Sigmoid colon (tissue), 7 donors: ENCODE data around the gene NMBR. TPM values are rescaled to one million over a fixed set of nuclear protein-coding genes. Genes with fewer than 3 reads are reported as not detected.

Source experiments
- DNase-seq: peaks from one replicate; pipeline ENCODE4 v3.0.0-alpha.2; 2019
- H3K27ac ChIP-seq, 4 donors: fragments of 200-600 bp; sonication (generic); one replicate each; pipeline ENCODE4 v1.5.1; 2016 to 2019; ENCODE audit warnings: mild to moderate bottlenecking in 1 of 4
- H3K27me3 ChIP-seq, 3 donors: fragments of 200-600 bp; sonication (generic); one replicate each; pipeline ENCODE4 v1.5.1; 2019; ENCODE audit warnings: mild to moderate bottlenecking in 1 of 3
- H3K36me3 ChIP-seq, 4 donors: fragments of 200-600 bp; sonication (generic); one replicate each; pipeline ENCODE4 v1.5.1; 2016 to 2019
- H3K4me1 ChIP-seq, 4 donors: fragments of 200-600 bp; sonication (generic); one replicate each; pipeline ENCODE4 v1.5.1; 2017 to 2019
- H3K4me3 ChIP-seq, 4 donors: fragments of 200-600 bp; sonication (generic); one replicate each; pipeline ENCODE4 v1.5.1; 2017 to 2019; ENCODE audit warnings: mild to moderate bottlenecking in 2 of 4, moderate library complexity in 1 of 4
- H3K9me3 ChIP-seq, 4 donors: fragments of 200-600 bp in 3 of 4; sonication (generic) in 3 of 4; one replicate each; pipeline versions ENCODE4 v1.5.1 to v1.6.1; 2013 to 2019
- EP300 ChIP-seq, 4 donors: sonication (generic); formaldehyde crosslinking; IDR thresholded peaks; one replicate each; pipeline ENCODE4 v1.6.1; 2017; ENCODE audit warnings: antibody characterized with exemption in 4 of 4
- POLR2A ChIP-seq, 2 donors: fragments of 450-650 bp; IDR thresholded peaks; one replicate each; pipeline ENCODE4 v1.6.1; 2016; ENCODE audit warnings: antibody characterized with exemption in 2 of 2, mild to moderate bottlenecking in 2 of 2, moderate library complexity in 2 of 2
- POLR2AphosphoS5 ChIP-seq, 4 donors: sonication (generic); formaldehyde crosslinking; IDR thresholded peaks; one replicate each; pipeline ENCODE4 v1.6.1; 2017; ENCODE audit warnings: antibody characterized with exemption in 4 of 4
- WGBS, 2 donors: extraction: QIAGEN DNeasy Blood & Tissue Kit; methylation state at CpG; one replicate each; pipeline ENCODE4 v1.1.7; 2013; 5-methylcytosine and 5-hydroxymethylcytosine counted together
- intact Hi-C: fragments of 100-400 bp; cut with DNase I; formaldehyde crosslinking; loops from one replicate; pipeline ENCODE4 v1.15.1; 2023
- polyA plus RNA-seq, 3 donors: library from polyadenylated mRNA; stranded (reverse); fragments of 200-250 nt; gene quantifications; one replicate each; pipeline ENCODE4 v1.2.3, GENCODE V29; 2013
- total RNA-seq, 4 donors: library from RNA; depleted of rRNA; stranded (reverse); fragments of >200 nt; gene quantifications; one replicate each; pipeline ENCODE4 v1.1.0, GENCODE V29; 2016
- TF ChIP-seq, protein P1 (sequence below), 4 experiments: fragments of 450-650 bp in 3 of 4; fragments of 200-600 bp in 1 of 4; IDR thresholded peaks; one replicate each; pipeline ENCODE4 v1.5.1; 2016 to 2019; ENCODE audit warnings: antibody characterized with exemption in 4 of 4, mild to moderate bottlenecking in 3 of 4, moderate library complexity in 2 of 4
- donor health status: healthy with polysubstance abuse.
- donor health status: Bipolar disorder and iron deficiency.
- donor health status: healthy.

The NMBR gene
- total and polyA plus RNA-seq, 7 donors: not detected

DNA sequence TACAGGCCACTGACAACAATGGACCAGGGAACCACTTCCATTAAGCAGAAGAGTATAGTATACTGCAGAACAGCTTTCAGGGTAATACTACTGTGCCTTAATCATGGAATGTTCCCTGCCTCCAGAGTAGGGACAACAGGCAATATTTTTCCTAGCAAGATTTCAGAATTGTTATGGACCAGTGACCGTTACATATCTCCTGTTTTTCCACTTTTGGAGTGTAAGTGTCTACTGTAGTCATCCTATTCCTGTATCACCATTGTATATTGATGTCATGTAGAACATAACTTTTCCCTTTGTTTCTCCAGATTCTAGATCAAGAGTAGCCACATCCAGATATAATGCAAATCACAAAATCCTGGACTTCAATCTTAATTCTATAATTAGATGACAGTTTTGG is 16.1 kb downstream of the NMBR start:
- no peak for TF ChIP-seq EP300 (IDR thresholded peaks at IDR 0.05)
- TF ChIP-seq, protein P1, sequence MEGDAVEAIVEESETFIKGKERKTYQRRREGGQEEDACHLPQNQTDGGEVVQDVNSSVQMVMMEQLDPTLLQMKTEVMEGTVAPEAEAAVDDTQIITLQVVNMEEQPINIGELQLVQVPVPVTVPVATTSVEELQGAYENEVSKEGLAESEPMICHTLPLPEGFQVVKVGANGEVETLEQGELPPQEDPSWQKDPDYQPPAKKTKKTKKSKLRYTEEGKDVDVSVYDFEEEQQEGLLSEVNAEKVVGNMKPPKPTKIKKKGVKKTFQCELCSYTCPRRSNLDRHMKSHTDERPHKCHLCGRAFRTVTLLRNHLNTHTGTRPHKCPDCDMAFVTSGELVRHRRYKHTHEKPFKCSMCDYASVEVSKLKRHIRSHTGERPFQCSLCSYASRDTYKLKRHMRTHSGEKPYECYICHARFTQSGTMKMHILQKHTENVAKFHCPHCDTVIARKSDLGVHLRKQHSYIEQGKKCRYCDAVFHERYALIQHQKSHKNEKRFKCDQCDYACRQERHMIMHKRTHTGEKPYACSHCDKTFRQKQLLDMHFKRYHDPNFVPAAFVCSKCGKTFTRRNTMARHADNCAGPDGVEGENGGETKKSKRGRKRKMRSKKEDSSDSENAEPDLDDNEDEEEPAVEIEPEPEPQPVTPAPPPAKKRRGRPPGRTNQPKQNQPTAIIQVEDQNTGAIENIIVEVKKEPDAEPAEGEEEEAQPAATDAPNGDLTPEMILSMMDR (IDR thresholded peaks at IDR 0.05): no peak
- Histone ChIP-seq H3K4me3 (no peak overlapping the region), H3K27me3 (no peaks in the 10 kb centered on the region)

DNA sequence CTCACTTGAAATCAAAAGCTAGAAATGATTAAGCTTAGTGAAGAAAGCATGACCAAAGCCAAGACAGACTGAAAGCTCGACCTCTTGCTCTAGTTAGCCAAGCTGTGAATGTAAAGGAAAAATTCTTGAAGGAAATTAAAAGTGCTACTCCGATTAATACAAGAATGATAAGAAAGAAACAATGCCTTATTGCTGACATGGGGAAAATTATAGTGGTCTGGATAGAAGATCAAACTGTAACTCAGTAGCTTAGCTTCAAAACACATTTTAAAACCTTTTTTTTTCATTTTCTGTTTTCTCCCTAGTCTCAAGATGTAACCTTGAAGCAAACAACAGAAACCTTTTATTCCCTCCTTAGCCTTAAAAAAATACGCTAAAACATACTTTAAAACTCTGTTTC is 25.6 kb downstream of the NMBR start:
- H3K27ac ChIP-seq: no peak overlapping the region
- 61 to 83% methylated on average over 3 of the region's 3 CpGs for WGBS, 2 donors
- intact Hi-C loops: no loop called here
- TF ChIP-seq EP300 (IDR thresholded peaks at IDR 0.05) (no peak), POLR2A (IDR thresholded peaks at IDR 0.05) (no peak), POLR2AphosphoS5 (IDR thresholded peaks at IDR 0.05) (no peak)
- TF ChIP-seq, protein P1 (IDR thresholded peaks at IDR 0.05): no peak
- H3K4me3 ChIP-seq: no peak overlapping the region
- H3K27me3 ChIP-seq: no peaks in the 10 kb centered on the region
- H3K36me3 ChIP-seq: no peaks in the 10 kb centered on the region
- DNase-seq: no peak
- H3K4me1 ChIP-seq: no peaks in the 10 kb centered on the region
- H3K9me3 ChIP-seq: no peaks in the 10 kb centered on the region

More for the DNA sequence above, 16.1 kb downstream of the NMBR start:
- no peaks in the 10 kb centered on the region for H3K36me3 ChIP-seq
- intact Hi-C loops: no loop called here
- no peaks in the 10 kb centered on the region for H3K9me3 ChIP-seq
- no peak overlapping the region for H3K27ac ChIP-seq
- 89 to 93% methylated on average over 1 of the region's 1 CpG for WGBS, 2 donors
- H3K4me1 ChIP-seq: no peaks in the 10 kb centered on the region
- no peak for DNase-seq

- intact Hi-C loops: no loop called here
- Histone ChIP-seq H3K27me3 (no peaks in the 10 kb centered on the region), H3K4me1 (no peaks in the 10 kb centered on the region), H3K27ac (no peak overlapping the region), H3K9me3 (no peaks in the 10 kb centered on the region), H3K4me3 (no peak overlapping the region), H3K36me3 (no peaks in the 10 kb centered on the region)
- TF ChIP-seq POLR2A (IDR thresholded peaks at IDR 0.05) (no peak), EP300 (IDR thresholded peaks at IDR 0.05) (no peak), POLR2AphosphoS5 (IDR thresholded peaks at IDR 0.05) (no peak)
- TF ChIP-seq, protein P1 (IDR thresholded peaks at IDR 0.05): no peak
- DNase-seq: no peak
- WGBS, 2 donors: 82 to 85% methylated on average over 2 of the region's 2 CpGs
These were observed 28.0 kb downstream of the NMBR start for GRCh38 chr6:142118925-142119324.

- TF ChIP-seq, protein P1 (IDR thresholded peaks at IDR 0.05): no peak
- TF ChIP-seq POLR2AphosphoS5 (IDR thresholded peaks at IDR 0.05): no peak
- TF ChIP-seq EP300 (IDR thresholded peaks at IDR 0.05): no peak
- TF ChIP-seq POLR2A (IDR thresholded peaks at IDR 0.05): no peak
- intact Hi-C loops: no loop called here
- Histone ChIP-seq H3K4me3 (no peak overlapping the region), H3K27me3 (no peaks in the 10 kb centered on the region), H3K27ac (no peak overlapping the region), H3K4me1 (no peaks in the 10 kb centered on the region), H3K9me3 (no peaks in the 10 kb centered on the region), H3K36me3 (no peaks in the 10 kb centered on the region)
- WGBS, 2 donors: 69 to 74% methylated on average over 3 of the region's 3 CpGs
- DNase-seq: no peak
These were observed 28.6 kb downstream of the NMBR start for GRCh38 chr6:142118328-142118727.

DNA sequence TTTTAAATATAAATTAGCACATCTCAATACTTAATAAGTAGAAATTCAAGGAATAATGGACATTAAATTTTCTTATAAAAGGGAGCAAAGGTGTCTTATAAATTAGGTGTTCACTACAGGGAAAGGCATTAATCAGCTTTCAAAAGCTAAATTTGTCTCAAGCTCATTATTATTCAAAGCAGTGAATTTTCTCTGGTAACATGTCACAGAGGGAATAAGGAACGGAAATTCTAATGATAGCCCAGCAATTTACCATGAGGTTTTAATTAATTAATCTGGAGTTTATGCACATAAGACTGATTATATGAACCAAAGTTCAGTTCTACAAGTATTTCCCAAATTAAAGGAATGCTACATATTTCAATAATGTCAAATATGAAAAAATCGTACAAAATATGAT is 29.6 kb downstream of the NMBR start:
- 84 to 86% methylated on average over 2 of the region's 2 CpGs for WGBS, 2 donors
- no peaks in the 10 kb centered on the region for H3K9me3 ChIP-seq
- no peaks in the 10 kb centered on the region for H3K36me3 ChIP-seq
- no peak overlapping the region for H3K27ac ChIP-seq
- intact Hi-C loops: no loop called here
- TF ChIP-seq EP300 (IDR thresholded peaks at IDR 0.05) (no peak), POLR2AphosphoS5 (IDR thresholded peaks at IDR 0.05) (no peak), POLR2A (IDR thresholded peaks at IDR 0.05) (no peak)
- TF ChIP-seq, protein P1 (IDR thresholded peaks at IDR 0.05): no peak
- H3K4me1 ChIP-seq: no peaks in the 10 kb centered on the region
- no peak overlapping the region for H3K4me3 ChIP-seq
- DNase-seq: no peak
- no peaks in the 10 kb centered on the region for H3K27me3 ChIP-seq
